HEK293 (cell line): ENCODE results near the gene KIRREL1.

Experiments used
- EGR2 ChIP-seq: fragments of 450-650 bp; formaldehyde crosslinking; IDR thresholded peaks from 2 replicates; pipeline ENCODE4 v1.5.1; 2016; ENCODE audit warnings: low read depth, missing biosample characterization, missing genetic modification characterization
- FEZF1 ChIP-seq: fragments of 450-650 bp; formaldehyde crosslinking; IDR thresholded peaks from 2 replicates; pipeline ENCODE4 v1.5.1; 2016; ENCODE audit warnings: missing biosample characterization, missing genetic modification characterization
- IKZF3 ChIP-seq: fragments of 450-650 bp; IDR thresholded peaks from 2 replicates; pipeline ENCODE4 v1.5.0; 2018; ENCODE audit warnings: missing biosample characterization, mild to moderate bottlenecking, missing genetic modification characterization, moderate library complexity
- MEIS1 ChIP-seq: sonication (generic); formaldehyde crosslinking; IDR thresholded peaks from 2 replicates; pipeline ENCODE4 v1.8.1; 2022; ENCODE audit warnings: missing genetic modification reagents, mild to moderate bottlenecking, borderline replicate concordance
- SP3 ChIP-seq: fragments of 450-650 bp; formaldehyde crosslinking; IDR thresholded peaks from 2 replicates; pipeline ENCODE4 v1.5.1; 2016; ENCODE audit warnings: missing biosample characterization, missing genetic modification characterization
- TCF7L2 ChIP-seq: IDR thresholded peaks from 2 replicates; pipeline ENCODE4 v1.6.1; 2011; ENCODE audit warnings: low read depth, mild to moderate bottlenecking, inconsistent platforms, low read length, moderate library complexity, borderline replicate concordance
- ZBTB1 ChIP-seq: fragments of 450-650 bp; formaldehyde crosslinking; IDR thresholded peaks from 2 replicates; pipeline ENCODE4 v1.5.1; 2016; ENCODE audit warnings: missing biosample characterization, missing genetic modification characterization
- ZBTB26 ChIP-seq: fragments of 450-650 bp; formaldehyde crosslinking; optimal IDR thresholded peaks from 2 replicates; pipeline ENCODE3; 2016; ENCODE audit warnings: missing biosample characterization, mild to moderate bottlenecking, missing genetic modification characterization
- ZBTB48 ChIP-seq: fragments of 450-650 bp; formaldehyde crosslinking; IDR thresholded peaks from 2 replicates; pipeline ENCODE4 v1.5.1; 2016; ENCODE audit warnings: missing biosample characterization, missing genetic modification characterization
- ZFP69B ChIP-seq: fragments of 450-650 bp; formaldehyde crosslinking; IDR thresholded peaks from 2 replicates; pipeline ENCODE4 v1.5.1; 2016; ENCODE audit warnings: missing biosample characterization, missing genetic modification characterization
- ZNF10 ChIP-seq: fragments of 450-650 bp; formaldehyde crosslinking; IDR thresholded peaks from 2 replicates; pipeline ENCODE4 v1.5.1; 2017; ENCODE audit warnings: missing biosample characterization, missing genetic modification characterization
- ZNF114 ChIP-seq: fragments of 450-650 bp; formaldehyde crosslinking; IDR thresholded peaks from 2 replicates; pipeline ENCODE4 v1.5.0; 2017; ENCODE audit warnings: missing biosample characterization, missing genetic modification characterization
- ZNF146 ChIP-seq: fragments of 450-650 bp; formaldehyde crosslinking; IDR thresholded peaks from 2 replicates; pipeline ENCODE4 v1.5.1; 2016; ENCODE audit warnings: missing biosample characterization, missing genetic modification characterization
- ZNF157 ChIP-seq: fragments of 450-650 bp; formaldehyde crosslinking; IDR thresholded peaks from 2 replicates; pipeline ENCODE4 v1.5.1; 2016; ENCODE audit warnings: missing biosample characterization, missing genetic modification characterization
- ZNF2 ChIP-seq: fragments of 450-650 bp; formaldehyde crosslinking; IDR thresholded peaks from 2 replicates; pipeline ENCODE4 v1.5.1; 2016; ENCODE audit warnings: missing biosample characterization, missing genetic modification characterization
- ZNF202 ChIP-seq: fragments of 450-650 bp; formaldehyde crosslinking; IDR thresholded peaks from 2 replicates; pipeline ENCODE4 v1.5.1; 2016; ENCODE audit warnings: missing biosample characterization, missing genetic modification characterization, borderline replicate concordance
- ZNF214 ChIP-seq: fragments of 450-650 bp; formaldehyde crosslinking; IDR thresholded peaks from 2 replicates; pipeline ENCODE4 v1.5.1; 2017; ENCODE audit warnings: missing biosample characterization, mild to moderate bottlenecking, missing genetic modification characterization, borderline replicate concordance
- ZNF221 ChIP-seq: fragments of 450-650 bp; formaldehyde crosslinking; IDR thresholded peaks from 2 replicates; pipeline ENCODE4 v1.5.1; 2017; ENCODE audit warnings: missing biosample characterization, missing genetic modification characterization, borderline replicate concordance
- ZNF239 ChIP-seq: fragments of 450-650 bp; formaldehyde crosslinking; IDR thresholded peaks from 2 replicates; pipeline ENCODE4 v1.5.1; 2016; ENCODE audit warnings: missing biosample characterization, missing genetic modification characterization
- ZNF335 ChIP-seq: fragments of 450-650 bp; formaldehyde crosslinking; conservative IDR thresholded peaks from 2 replicates; pipeline ENCODE4 v1.5.1; 2016; ENCODE audit warnings: missing biosample characterization, missing genetic modification characterization
- ZNF416 ChIP-seq: fragments of 450-650 bp; formaldehyde crosslinking; IDR thresholded peaks from 2 replicates; pipeline ENCODE4 v1.5.1; 2016; ENCODE audit warnings: missing biosample characterization, missing genetic modification characterization
- ZNF501 ChIP-seq: fragments of 450-650 bp; formaldehyde crosslinking; IDR thresholded peaks from 2 replicates; pipeline ENCODE4 v1.5.1; 2016; ENCODE audit warnings: missing biosample characterization, missing genetic modification characterization
- ZNF530 ChIP-seq: fragments of 450-650 bp; formaldehyde crosslinking; IDR thresholded peaks from 2 replicates; pipeline ENCODE4 v1.5.1; 2016; ENCODE audit warnings: low read depth, missing biosample characterization, missing genetic modification characterization
- ZNF555 ChIP-seq: fragments of 450-650 bp; formaldehyde crosslinking; conservative IDR thresholded peaks from 2 replicates; pipeline ENCODE4 v1.5.1; 2017; ENCODE audit warnings: missing biosample characterization, mild to moderate bottlenecking, missing genetic modification characterization, inconsistent platforms
- ZNF558 ChIP-seq: fragments of 450-650 bp; formaldehyde crosslinking; IDR thresholded peaks from 2 replicates; pipeline ENCODE4 v1.5.1; 2016; ENCODE audit warnings: missing biosample characterization, missing genetic modification characterization
- ZNF596 ChIP-seq: fragments of 450-650 bp; IDR thresholded peaks from 2 replicates; pipeline ENCODE4 v1.5.0; 2018; ENCODE audit warnings: missing biosample characterization, mild to moderate bottlenecking, missing genetic modification characterization, moderate library complexity
- ZNF660 ChIP-seq: fragments of 450-650 bp; IDR thresholded peaks from 2 replicates; pipeline ENCODE4 v1.5.1; 2018; ENCODE audit warnings: missing biosample characterization, mild to moderate bottlenecking, missing genetic modification characterization
- ZNF664 ChIP-seq: fragments of 450-650 bp; formaldehyde crosslinking; IDR thresholded peaks from 2 replicates; pipeline ENCODE4 v1.5.1; 2016; ENCODE audit warnings: missing biosample characterization, missing genetic modification characterization
- ZNF747 ChIP-seq: fragments of 450-650 bp; formaldehyde crosslinking; IDR thresholded peaks from 2 replicates; pipeline ENCODE4 v1.5.1; 2016; ENCODE audit warnings: missing biosample characterization, missing genetic modification characterization
- ZXDB ChIP-seq: fragments of 450-650 bp; formaldehyde crosslinking; IDR thresholded peaks from 2 replicates; pipeline ENCODE4 v1.5.1; 2016; ENCODE audit warnings: missing biosample characterization, missing genetic modification characterization
- TF ChIP-seq, protein P1 (sequence below): fragments of 450-650 bp; formaldehyde crosslinking; conservative IDR thresholded peaks from 2 replicates; pipeline ENCODE4 v1.5.1; 2016; ENCODE audit warnings: low read depth, missing biosample characterization, missing genetic modification characterization
- TF ChIP-seq, protein P2 (sequence below): fragments of 450-650 bp; formaldehyde crosslinking; IDR thresholded peaks from 2 replicates; pipeline ENCODE4 v1.5.1; 2017; ENCODE audit warnings: missing biosample characterization, missing genetic modification characterization
- TF ChIP-seq, protein P3 (sequence below): fragments of 450-650 bp; formaldehyde crosslinking; IDR thresholded peaks from 2 replicates; pipeline ENCODE4 v1.5.1; 2016; ENCODE audit warnings: missing biosample characterization, missing genetic modification characterization

KIRREL1 gene

DNA sequence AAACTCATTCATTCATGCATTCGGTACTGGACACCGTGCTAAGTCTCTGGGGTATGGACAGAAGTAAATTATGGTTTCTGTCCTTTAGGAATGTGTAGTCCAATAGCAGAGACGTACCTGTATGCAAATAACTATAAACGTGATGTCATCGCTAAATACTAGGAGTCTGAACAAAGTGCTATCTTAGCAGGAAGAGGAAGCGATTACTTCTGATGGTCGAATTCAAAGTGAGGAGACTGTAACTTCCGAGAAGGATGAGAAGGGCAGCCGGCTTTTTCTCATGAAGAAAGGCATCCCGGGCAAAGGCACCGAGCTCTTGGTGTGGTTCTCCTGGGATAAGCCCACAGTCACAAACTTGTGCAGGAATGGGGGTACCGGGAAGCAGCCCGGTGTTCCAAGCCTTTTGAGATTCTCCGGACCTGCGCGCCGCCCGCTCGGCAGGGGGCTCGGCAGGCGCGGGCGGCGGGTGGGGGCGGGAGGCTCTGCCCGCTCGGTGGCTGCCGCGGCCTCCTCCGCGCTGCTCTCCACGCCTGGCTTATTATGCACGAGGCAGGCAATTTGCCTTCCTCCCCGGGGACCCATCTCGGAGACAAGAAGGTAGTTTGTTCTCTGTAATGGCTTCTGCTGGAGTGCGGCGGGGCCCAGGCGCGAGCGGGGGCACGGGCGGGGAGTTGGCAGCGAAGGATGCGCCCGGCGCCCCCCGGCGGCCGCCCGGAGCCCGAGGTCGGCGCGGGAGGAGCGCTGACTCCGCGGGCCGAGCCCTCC, 119.7 kb downstream of the KIRREL1 start (continued):
- TF ChIP-seq, protein P1, sequence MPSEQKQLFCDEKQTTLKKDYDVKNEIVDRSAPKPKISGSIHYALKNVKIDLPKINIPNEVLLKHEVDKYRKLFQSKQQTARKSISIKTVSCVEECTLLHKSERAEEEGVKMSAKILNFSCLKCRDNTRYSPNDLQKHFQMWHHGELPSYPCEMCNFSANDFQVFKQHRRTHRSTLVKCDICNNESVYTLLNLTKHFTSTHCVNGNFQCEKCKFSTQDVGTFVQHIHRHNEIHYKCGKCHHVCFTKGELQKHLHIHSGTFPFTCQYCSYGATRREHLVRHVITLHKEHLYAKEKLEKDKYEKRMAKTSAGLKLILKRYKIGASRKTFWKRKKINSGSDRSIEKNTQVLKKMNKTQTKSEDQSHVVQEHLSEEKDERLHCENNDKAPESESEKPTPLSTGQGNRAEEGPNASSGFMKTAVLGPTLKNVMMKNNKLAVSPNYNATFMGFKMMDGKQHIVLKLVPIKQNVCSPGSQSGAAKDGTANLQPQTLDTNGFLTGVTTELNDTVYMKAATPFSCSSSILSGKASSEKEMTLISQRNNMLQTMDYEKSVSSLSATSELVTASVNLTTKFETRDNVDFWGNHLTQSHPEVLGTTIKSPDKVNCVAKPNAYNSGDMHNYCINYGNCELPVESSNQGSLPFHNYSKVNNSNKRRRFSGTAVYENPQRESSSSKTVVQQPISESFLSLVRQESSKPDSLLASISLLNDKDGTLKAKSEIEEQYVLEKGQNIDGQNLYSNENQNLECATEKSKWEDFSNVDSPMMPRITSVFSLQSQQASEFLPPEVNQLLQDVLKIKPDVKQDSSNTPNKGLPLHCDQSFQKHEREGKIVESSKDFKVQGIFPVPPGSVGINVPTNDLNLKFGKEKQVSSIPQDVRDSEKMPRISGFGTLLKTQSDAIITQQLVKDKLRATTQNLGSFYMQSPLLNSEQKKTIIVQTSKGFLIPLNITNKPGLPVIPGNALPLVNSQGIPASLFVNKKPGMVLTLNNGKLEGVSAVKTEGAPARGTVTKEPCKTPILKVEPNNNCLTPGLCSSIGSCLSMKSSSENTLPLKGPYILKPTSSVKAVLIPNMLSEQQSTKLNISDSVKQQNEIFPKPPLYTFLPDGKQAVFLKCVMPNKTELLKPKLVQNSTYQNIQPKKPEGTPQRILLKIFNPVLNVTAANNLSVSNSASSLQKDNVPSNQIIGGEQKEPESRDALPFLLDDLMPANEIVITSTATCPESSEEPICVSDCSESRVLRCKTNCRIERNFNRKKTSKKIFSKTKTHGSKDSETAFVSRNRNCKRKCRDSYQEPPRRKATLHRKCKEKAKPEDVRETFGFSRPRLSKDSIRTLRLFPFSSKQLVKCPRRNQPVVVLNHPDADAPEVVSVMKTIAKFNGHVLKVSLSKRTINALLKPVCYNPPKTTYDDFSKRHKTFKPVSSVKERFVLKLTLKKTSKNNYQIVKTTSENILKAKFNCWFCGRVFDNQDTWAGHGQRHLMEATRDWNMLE (tag by site-specific recombination): no peak
- no peak for TF ChIP-seq ZNF555 (tag by site-specific recombination)
- no peak for TF ChIP-seq ZNF664
- 0 out of 2 replicates have a peak, but pooled peaks have one; percentile 33 for TF ChIP-seq MEIS1 (CRISPR knock-in tag)
- no peak for TF ChIP-seq ZNF239 (tag by site-specific recombination)
- no peak for TF ChIP-seq ZBTB48 (tag by site-specific recombination)
- peak; percentile 60 for TF ChIP-seq ZBTB26 (tag by site-specific recombination)
- no peak; the same call in none of the 2 replicates for TF ChIP-seq ZNF596 (tag by site-specific recombination)
- TF ChIP-seq TCF7L2: peak; percentile 16; the same call in 1 of the 2 replicates
- no peak for TF ChIP-seq ZNF157
- no peak for TF ChIP-seq ZNF202
- TF ChIP-seq IKZF3 (tag by site-specific recombination): peak; percentile 67; the same call in 1 of the 2 replicates
- no peak for TF ChIP-seq FEZF1 (tag by site-specific recombination)
- TF ChIP-seq ZNF2 (tag by site-specific recombination): no peak
- TF ChIP-seq, protein P2, sequence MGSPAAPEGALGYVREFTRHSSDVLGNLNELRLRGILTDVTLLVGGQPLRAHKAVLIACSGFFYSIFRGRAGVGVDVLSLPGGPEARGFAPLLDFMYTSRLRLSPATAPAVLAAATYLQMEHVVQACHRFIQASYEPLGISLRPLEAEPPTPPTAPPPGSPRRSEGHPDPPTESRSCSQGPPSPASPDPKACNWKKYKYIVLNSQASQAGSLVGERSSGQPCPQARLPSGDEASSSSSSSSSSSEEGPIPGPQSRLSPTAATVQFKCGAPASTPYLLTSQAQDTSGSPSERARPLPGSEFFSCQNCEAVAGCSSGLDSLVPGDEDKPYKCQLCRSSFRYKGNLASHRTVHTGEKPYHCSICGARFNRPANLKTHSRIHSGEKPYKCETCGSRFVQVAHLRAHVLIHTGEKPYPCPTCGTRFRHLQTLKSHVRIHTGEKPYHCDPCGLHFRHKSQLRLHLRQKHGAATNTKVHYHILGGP (tag by site-specific recombination): no peak
- peak; percentile 58 for TF ChIP-seq ZNF335 (tag by site-specific recombination)
- TF ChIP-seq SP3 (tag by site-specific recombination): no peak
- TF ChIP-seq ZNF214 (tag by site-specific recombination): no peak
- TF ChIP-seq, protein P3, sequence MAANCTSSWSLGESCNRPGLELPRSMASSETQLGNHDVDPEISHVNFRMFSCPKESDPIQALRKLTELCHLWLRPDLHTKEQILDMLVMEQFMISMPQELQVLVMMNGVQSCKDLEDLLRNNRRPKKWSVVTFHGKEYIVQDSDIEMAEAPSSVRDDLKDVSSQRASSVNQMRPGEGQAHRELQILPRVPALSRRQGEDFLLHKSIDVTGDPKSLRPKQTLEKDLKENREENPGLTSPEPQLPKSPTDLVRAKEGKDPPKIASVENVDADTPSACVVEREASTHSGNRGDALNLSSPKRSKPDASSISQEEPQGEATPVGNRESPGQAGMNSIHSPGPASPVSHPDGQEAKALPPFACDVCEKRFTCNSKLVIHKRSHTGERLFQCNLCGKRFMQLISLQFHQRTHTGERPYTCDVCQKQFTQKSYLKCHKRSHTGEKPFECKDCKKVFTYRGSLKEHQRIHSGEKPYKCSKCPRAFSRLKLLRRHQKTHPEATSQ (tag by site-specific recombination): no peak
- TF ChIP-seq ZNF114 (tag by site-specific recombination): no peak
- TF ChIP-seq ZNF501: no peak
- TF ChIP-seq ZNF530 (tag by site-specific recombination): no peak
- TF ChIP-seq ZNF747 (tag by site-specific recombination): no peak
- TF ChIP-seq ZXDB: no peak
- no peak for TF ChIP-seq ZNF416 (tag by site-specific recombination)
- no peak for TF ChIP-seq ZNF221 (tag by site-specific recombination)
- no peak for TF ChIP-seq ZBTB1 (tag by site-specific recombination)
- TF ChIP-seq ZFP69B: peak; percentile 35; the same call in 1 of the 2 replicates
- peak; percentile 92; the same call in 1 of the 2 replicates for TF ChIP-seq ZNF660 (tag by site-specific recombination)
- TF ChIP-seq EGR2 (tag by site-specific recombination): peak; percentile 27; the same call in 1 of the 2 replicates
- TF ChIP-seq ZNF146 (tag by site-specific recombination): no peak
- no peak for TF ChIP-seq ZNF10
- no peak for TF ChIP-seq ZNF558 (tag by site-specific recombination)
